Neural progenitor cell (in vitro differentiated cells): ENCODE data around the gene POMZP3.
"Not testable (repeated sequence)": the region's sequence is repeated elsewhere in the genome, so short reads cannot be mapped to it uniquely, and the experiment has no call there.

Experiments
- CTCF ChIP-seq: fragments of 200-600 bp; sonication (generic); IDR thresholded peaks from 2 replicates; pipeline ENCODE4 v1.5.1; 2017; ENCODE audit warnings: antibody characterized with exemption, mild to moderate bottlenecking
- EZH2phosphoT487 ChIP-seq: fragments of 200-600 bp; sonication (generic); IDR thresholded peaks from 2 replicates; pipeline ENCODE4 v1.6.1; 2017; ENCODE audit warnings: antibody characterized with exemption

GRCh38 chr7:76626989-76627642 is at the start of gene POMZP3:
- not testable (repeated sequence) for TF ChIP-seq CTCF, EZH2phosphoT487
